ENCODE data around the gene MAP3K13. TPM values are rescaled to one million over a fixed set of nuclear protein-coding genes. Genes with fewer than 3 reads are reported as not detected.
"Not testable (repeated sequence)": the region's sequence is repeated elsewhere in the genome, so short reads cannot be mapped to it uniquely, and the experiment has no call there.

The MAP3K13 gene
- total and polyA plus RNA-seq, 2 donors: 16.4 to 33.5 TPM

- Histone ChIP-seq H3K27ac (ENCODE audit: low read depth) (no peak overlapping the region), H3K36me3 (ENCODE audit: insufficient read depth) (no peaks in the 10 kb centered on the region), H3K4me1 (ENCODE audit: insufficient read depth) (peaks cover 1% of the 10 kb centered on the region), H3K4me3 (ENCODE audit: low read depth, low read length) (no peak overlapping the region)
- WGBS: 88% methylated on average over 6 of the region's 6 CpGs
- no peak for DNase-seq (ENCODE audit: extremely low spot score)
These were observed 58.8 kb downstream of the MAP3K13 start for GRCh38 chr3:185421577-185422232.

- 95% methylated on average over 4 of the region's 4 CpGs for WGBS
- peaks cover 1% of the 10 kb centered on the region for H3K4me1 ChIP-seq (ENCODE audit: insufficient read depth)
These were observed 59.7 kb downstream of the MAP3K13 start for GRCh38 chr3:185422677-185423076.

GRCh38 chr3:185423178-185423577 is 60.2 kb downstream of the MAP3K13 start:
- Histone ChIP-seq H3K36me3 (ENCODE audit: insufficient read depth) (no peaks in the 10 kb centered on the region), H3K27ac (ENCODE audit: low read depth) (no peak overlapping the region), H3K4me1 (ENCODE audit: insufficient read depth) (peaks cover 1% of the 10 kb centered on the region), H3K4me3 (ENCODE audit: low read depth, low read length) (no peak overlapping the region)
- WGBS: 72% methylated on average over 3 of the region's 3 CpGs
- no peak for DNase-seq (ENCODE audit: extremely low spot score)

More at GRCh38 chr3:185422677-185423076, 59.7 kb downstream of the MAP3K13 start:
- no peaks in the 10 kb centered on the region for H3K36me3 ChIP-seq (ENCODE audit: insufficient read depth)
- no peak overlapping the region for H3K27ac ChIP-seq (ENCODE audit: low read depth)
- no peak overlapping the region for H3K4me3 ChIP-seq (ENCODE audit: low read depth, low read length)
- DNase-seq (ENCODE audit: extremely low spot score): no peak

- H3K36me3 ChIP-seq (ENCODE audit: insufficient read depth): no peaks in the 10 kb centered on the region
- no peak for DNase-seq (ENCODE audit: extremely low spot score)
- peaks cover 1% of the 10 kb centered on the region for H3K4me1 ChIP-seq (ENCODE audit: insufficient read depth)
- 85% methylated on average over 1 of the region's 1 CpG for whole genome bisulfite sequencing
- no peak overlapping the region for H3K27ac ChIP-seq (ENCODE audit: low read depth)
- no peak overlapping the region for H3K4me3 ChIP-seq (ENCODE audit: low read depth, low read length)
These were observed 61.5 kb downstream of the MAP3K13 start for GRCh38 chr3:185424435-185424834.

GRCh38 chr3:185430375-185430774 is 67.4 kb downstream of the MAP3K13 start:
- H3K4me3 ChIP-seq (ENCODE audit: low read depth, low read length): no peak overlapping the region
- H3K27ac ChIP-seq (ENCODE audit: low read depth): no peak overlapping the region
- no peak for DNase-seq (ENCODE audit: extremely low spot score)
- no peaks in the 10 kb centered on the region for H3K36me3 ChIP-seq (ENCODE audit: insufficient read depth)
- no peaks in the 10 kb centered on the region for H3K4me1 ChIP-seq (ENCODE audit: insufficient read depth)
- WGBS: 92% methylated on average over 4 of the region's 4 CpGs

GRCh38 chr3:185439745-185440466 is 77.0 kb downstream of the MAP3K13 start:
- H3K4me1 ChIP-seq (ENCODE audit: insufficient read depth): no peaks in the 10 kb centered on the region
- H3K36me3 ChIP-seq (ENCODE audit: insufficient read depth): no peaks in the 10 kb centered on the region
- H3K4me3 ChIP-seq (ENCODE audit: low read depth, low read length): no peak overlapping the region
- 87% methylated on average over 7 of the region's 7 CpGs for WGBS
- no peak for DNase-seq (ENCODE audit: extremely low spot score)
- no peak overlapping the region for H3K27ac ChIP-seq (ENCODE audit: low read depth)

GRCh38 chr3:185442031-185442430 is 79.1 kb downstream of the MAP3K13 start:
- no peaks in the 10 kb centered on the region for H3K4me1 ChIP-seq (ENCODE audit: insufficient read depth)
- no peak overlapping the region for H3K4me3 ChIP-seq (ENCODE audit: low read depth, low read length)
- 95% methylated on average over 6 of the region's 6 CpGs for WGBS
- no peak for DNase-seq (ENCODE audit: extremely low spot score)
- no peaks in the 10 kb centered on the region for H3K36me3 ChIP-seq (ENCODE audit: insufficient read depth)
- H3K27ac ChIP-seq (ENCODE audit: low read depth): no peak overlapping the region

- H3K4me1 ChIP-seq (ENCODE audit: insufficient read depth): no peaks in the 10 kb centered on the region
- no peaks in the 10 kb centered on the region for H3K36me3 ChIP-seq (ENCODE audit: insufficient read depth)
- H3K4me3 ChIP-seq (ENCODE audit: low read depth, low read length): no peak overlapping the region
- no peak for DNase-seq (ENCODE audit: extremely low spot score)
- no peak overlapping the region for H3K27ac ChIP-seq (ENCODE audit: low read depth)
- 90% methylated on average over 2 of the region's 2 CpGs for WGBS
These were observed 81.4 kb downstream of the MAP3K13 start for GRCh38 chr3:185444329-185444728.

- DNase-seq (ENCODE audit: extremely low spot score): no peak
- H3K4me1 ChIP-seq (ENCODE audit: insufficient read depth): no peaks in the 10 kb centered on the region
- H3K36me3 ChIP-seq (ENCODE audit: insufficient read depth): no peaks in the 10 kb centered on the region
- H3K27ac ChIP-seq (ENCODE audit: low read depth): no peak overlapping the region
- H3K4me3 ChIP-seq (ENCODE audit: low read depth, low read length): no peak overlapping the region
These were observed 85.2 kb downstream of the MAP3K13 start for GRCh38 chr3:185448107-185448506.

- WGBS: 95% methylated on average over 8 of the region's 8 CpGs
- not testable (repeated sequence) for H3K27ac ChIP-seq (ENCODE audit: low read depth); H3K36me3 ChIP-seq (ENCODE audit: insufficient read depth)
These were observed 88.5 kb downstream of the MAP3K13 start for GRCh38 chr3:185451432-185451831.

GRCh38 chr3:185457376-185457775 is 94.4 kb downstream of the MAP3K13 start:
- H3K36me3 ChIP-seq (ENCODE audit: insufficient read depth): no peaks in the 10 kb centered on the region
- no peak overlapping the region for H3K27ac ChIP-seq (ENCODE audit: low read depth)
- no peak overlapping the region for H3K4me3 ChIP-seq (ENCODE audit: low read depth, low read length)
- no peak for DNase-seq (ENCODE audit: extremely low spot score)
- H3K4me1 ChIP-seq (ENCODE audit: insufficient read depth): no peaks in the 10 kb centered on the region
- WGBS: 83% methylated on average over 2 of the region's 2 CpGs

More at GRCh38 chr3:185451432-185451831, 88.5 kb downstream of the MAP3K13 start:
- H3K4me1 ChIP-seq (ENCODE audit: insufficient read depth); H3K4me3 ChIP-seq (ENCODE audit: low read depth, low read length); DNase-seq (ENCODE audit: extremely low spot score): not testable (repeated sequence)

GRCh38 chr3:185460309-185460708 is 97.4 kb downstream of the MAP3K13 start:
- no peak for DNase-seq (ENCODE audit: extremely low spot score)
- H3K27ac ChIP-seq (ENCODE audit: low read depth): no peak overlapping the region
- H3K4me1 ChIP-seq (ENCODE audit: insufficient read depth): no peaks in the 10 kb centered on the region
- H3K4me3 ChIP-seq (ENCODE audit: low read depth, low read length): no peak overlapping the region
- H3K36me3 ChIP-seq (ENCODE audit: insufficient read depth): no peaks in the 10 kb centered on the region
- WGBS: 82% methylated on average over 5 of the region's 5 CpGs

- WGBS: 82% methylated on average over 6 of the region's 6 CpGs
- Histone ChIP-seq H3K4me1 (ENCODE audit: insufficient read depth) (no peaks in the 10 kb centered on the region), H3K36me3 (ENCODE audit: insufficient read depth) (no peaks in the 10 kb centered on the region), H3K27ac (ENCODE audit: low read depth) (no peak overlapping the region), H3K4me3 (ENCODE audit: low read depth, low read length) (no peak overlapping the region)
- DNase-seq (ENCODE audit: extremely low spot score): no peak
These were observed 97.9 kb downstream of the MAP3K13 start for GRCh38 chr3:185460719-185461350.

- H3K36me3 ChIP-seq (ENCODE audit: insufficient read depth): no peaks in the 10 kb centered on the region
- whole genome bisulfite sequencing: 91% methylated on average over 9 of the region's 9 CpGs
These were observed 102.5 kb downstream of the MAP3K13 start for GRCh38 chr3:185465471-185465870.

More at GRCh38 chr3:185465471-185465870, 102.5 kb downstream of the MAP3K13 start:
- Histone ChIP-seq H3K4me1 (ENCODE audit: insufficient read depth) (no peaks in the 10 kb centered on the region), H3K27ac (ENCODE audit: low read depth) (no peak overlapping the region), H3K4me3 (ENCODE audit: low read depth, low read length) (no peak overlapping the region)
- DNase-seq (ENCODE audit: extremely low spot score): no peak

Data from urinary bladder (tissue), 4 donors.